Gastrocnemius medialis (tissue), 4 donors: Measurements from ENCODE around the gene ZBTB16. TPM values are rescaled to one million over a fixed set of nuclear protein-coding genes. Genes with fewer than 3 reads are reported as not detected.

Source experiments
- ATAC-seq, 2 donors: fragments of 150-250 bp; one replicate each; pipeline ENCODE4 v1.9.1; 2016
- DNase-seq, 2 donors: peaks; one replicate each; pipeline ENCODE4 v3.0.0-alpha.2; 2019
- H3K27ac ChIP-seq, 4 donors: fragments of 200-600 bp; sonication (generic); 1 replicate in 1 of 4; 2 replicates in 3 of 4; pipeline ENCODE4 v1.5.1; 2016 to 2018; ENCODE audit warnings: mild to moderate bottlenecking in 2 of 4, moderate library complexity in 1 of 4
- H3K27me3 ChIP-seq, 3 donors: fragments of 200-600 bp; sonication (generic) in 2 of 3; 1 replicate in 1 of 3; 2 replicates in 2 of 3; pipeline versions ENCODE4 v1.5.1 to v1.6.0; 2016 to 2019; ENCODE audit warnings: mild to moderate bottlenecking in 1 of 3, moderate library complexity in 1 of 3
- H3K36me3 ChIP-seq, 2 donors: fragments of 200-600 bp; sonication (generic) in 1 of 2; one replicate each; pipeline ENCODE4 v1.5.1; 2017 to 2018
- H3K4me1 ChIP-seq, 2 donors: fragments of 200-600 bp; sonication (generic) in 1 of 2; one replicate each; pipeline ENCODE4 v1.5.1; 2016 to 2017; ENCODE audit warnings: mild to moderate bottlenecking in 2 of 2
- H3K4me3 ChIP-seq, 4 donors: fragments of 200-600 bp; sonication (generic) in 3 of 4; 1 replicate in 1 of 4; 2 replicates in 3 of 4; pipeline ENCODE4 v1.5.1; 2016 to 2019; ENCODE audit warnings: mild to moderate bottlenecking in 2 of 4
- H3K9me3 ChIP-seq, 3 donors: fragments of 200-600 bp; sonication (generic) in 2 of 3; 1 replicate in 1 of 3; 2 replicates in 2 of 3; pipeline ENCODE4 v1.5.1; 2016 to 2019
- POLR2A ChIP-seq, 2 donors: fragments of 450-650 bp; IDR thresholded peaks; one replicate each; pipeline ENCODE4 v1.6.1; 2017; ENCODE audit warnings: antibody characterized with exemption in 2 of 2, mild to moderate bottlenecking in 2 of 2, moderate library complexity in 2 of 2
- in situ Hi-C, 4 donors: fragments of 200-750 bp; cut with MboI; loops; one replicate each; pipeline versions ENCODE4 v1.15.0 to v1.8.0; 2017; ENCODE audit warnings: low sequenced_read_pairs in 4 of 4
- intact Hi-C: fragments of 100-400 bp; cut with DNase I; formaldehyde crosslinking; loops from one replicate; pipeline ENCODE4 v1.15.1; 2023; ENCODE audit warnings: low total_unique reads
- total RNA-seq, 4 donors: library from RNA; depleted of rRNA; stranded (reverse); fragments of >200 nt; gene quantifications; one replicate each; pipeline versions ENCODE4 v1.1.0 to v1.2.3, GENCODE V29; 2016
- TF ChIP-seq, protein P1 (sequence below), 5 experiments: fragments of 450-650 bp in 3 of 5; fragments of 200-600 bp in 2 of 5; sonication (generic) in 2 of 5; IDR thresholded peaks in 4 of 5; conservative IDR thresholded peaks in 1 of 5; 1 replicate in 4 of 5; 2 replicates in 1 of 5; pipeline ENCODE4 v1.5.1; 2016 to 2019; ENCODE audit warnings: antibody characterized with exemption in 5 of 5, mild to moderate bottlenecking in 3 of 5, moderate library complexity in 3 of 5

The ZBTB16 gene
- total RNA-seq, 4 donors from 2014 or later: 156 to 250 (median 196) TPM

DNA sequence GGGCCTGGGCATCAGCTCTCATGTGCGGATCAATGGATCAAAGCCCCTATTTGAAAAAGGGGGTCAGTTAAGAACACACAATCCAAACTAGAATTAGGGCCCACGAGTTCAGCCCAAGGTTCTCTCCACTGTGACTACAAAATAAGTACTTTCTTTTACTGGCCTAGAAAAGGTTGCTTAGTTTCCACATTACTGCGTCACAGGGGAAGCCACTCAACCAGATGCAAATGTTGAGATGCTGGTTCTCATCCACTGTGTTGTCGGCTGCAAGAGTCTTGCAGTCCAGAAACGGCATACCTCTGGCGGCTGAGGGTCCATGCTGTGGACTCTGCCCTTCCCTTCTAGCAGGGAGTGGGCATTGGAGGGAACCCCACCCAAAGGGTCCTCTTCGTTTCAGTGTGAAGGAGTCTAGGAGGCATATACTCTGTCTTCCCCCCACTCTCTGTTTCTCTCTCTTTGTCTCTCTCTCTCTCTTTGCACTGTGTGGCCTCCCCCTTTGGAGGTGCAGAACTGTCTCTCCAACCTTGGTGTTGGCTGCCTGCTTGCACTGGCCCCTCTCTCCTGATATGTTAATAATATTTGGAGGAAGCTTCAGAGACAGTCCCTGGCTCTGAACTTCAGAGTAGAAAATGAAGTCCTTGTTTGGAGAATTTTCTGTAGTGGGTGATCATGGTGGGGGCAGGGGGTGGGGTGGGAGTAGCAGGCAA lies 137.6 kb downstream of the ZBTB16 start:
- H3K4me1 ChIP-seq: peaks cover 95 to 97% of the 10 kb centered on the region in 2 donors
- no peaks in the 10 kb centered on the region for H3K27me3 ChIP-seq
- ATAC-seq (peak in 1 of 2 donors; percentile 0), DNase-seq (no peak)
- in situ Hi-C loops: loop anchor here in 1 of 4 donors (5.0 kb wide), 1 partner anchor 35 kb away; no protein-coding TSS in a partner anchor
- intact Hi-C loops: loop anchor here (5.0 kb wide), 1 partner anchor 35 kb away; no protein-coding TSS in a partner anchor
- peaks cover 0 to 4% of the 10 kb centered on the region in 2 donors for H3K36me3 ChIP-seq
- H3K4me3 ChIP-seq: peak overlapping the region in 2 of 4 donors; percentile 1
- no peaks in the 10 kb centered on the region for H3K9me3 ChIP-seq
- no peak for TF ChIP-seq POLR2A (IDR thresholded peaks at IDR 0.05)
- TF ChIP-seq, protein P1, sequence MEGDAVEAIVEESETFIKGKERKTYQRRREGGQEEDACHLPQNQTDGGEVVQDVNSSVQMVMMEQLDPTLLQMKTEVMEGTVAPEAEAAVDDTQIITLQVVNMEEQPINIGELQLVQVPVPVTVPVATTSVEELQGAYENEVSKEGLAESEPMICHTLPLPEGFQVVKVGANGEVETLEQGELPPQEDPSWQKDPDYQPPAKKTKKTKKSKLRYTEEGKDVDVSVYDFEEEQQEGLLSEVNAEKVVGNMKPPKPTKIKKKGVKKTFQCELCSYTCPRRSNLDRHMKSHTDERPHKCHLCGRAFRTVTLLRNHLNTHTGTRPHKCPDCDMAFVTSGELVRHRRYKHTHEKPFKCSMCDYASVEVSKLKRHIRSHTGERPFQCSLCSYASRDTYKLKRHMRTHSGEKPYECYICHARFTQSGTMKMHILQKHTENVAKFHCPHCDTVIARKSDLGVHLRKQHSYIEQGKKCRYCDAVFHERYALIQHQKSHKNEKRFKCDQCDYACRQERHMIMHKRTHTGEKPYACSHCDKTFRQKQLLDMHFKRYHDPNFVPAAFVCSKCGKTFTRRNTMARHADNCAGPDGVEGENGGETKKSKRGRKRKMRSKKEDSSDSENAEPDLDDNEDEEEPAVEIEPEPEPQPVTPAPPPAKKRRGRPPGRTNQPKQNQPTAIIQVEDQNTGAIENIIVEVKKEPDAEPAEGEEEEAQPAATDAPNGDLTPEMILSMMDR (IDR thresholded peaks at IDR 0.05 in 4 of 5, conservative IDR thresholded peaks at IDR 0.05 in 1 of 5): no peak
- H3K27ac ChIP-seq: peak overlapping the region; percentile 90 to 99 (median 96)

GRCh38 chr11:114197799-114198500 lies 138.4 kb downstream of the ZBTB16 start:
- ATAC-seq (peak; percentile 65 to 68), DNase-seq (peak; percentile 91 to 96)
- H3K27ac ChIP-seq: peak overlapping the region; percentile 90 to 99 (median 96)
- intact Hi-C loops: loop anchor here (2.0 to 5.0 kb wide), 3 partner anchors 36 to 139 kb away; partner anchors contain the start of gene ZBTB16
- H3K4me3 ChIP-seq: peak overlapping the region in 2 of 4 donors; percentile 11 to 23
- H3K36me3 ChIP-seq: no peaks in the 10 kb centered on the region
- peaks cover 95 to 98% of the 10 kb centered on the region in 2 donors for H3K4me1 ChIP-seq
- TF ChIP-seq, protein P1 (IDR thresholded peaks at IDR 0.05 in 4 of 5, conservative IDR thresholded peaks at IDR 0.05 in 1 of 5): no peak
- peak; percentile 80 to 96 for TF ChIP-seq POLR2A (IDR thresholded peaks at IDR 0.05)
- H3K27me3 ChIP-seq: no peaks in the 10 kb centered on the region
- no peaks in the 10 kb centered on the region for H3K9me3 ChIP-seq
- in situ Hi-C loops: loop anchor here in 1 of 4 donors (5.0 kb wide), 1 partner anchor 36 kb away; no protein-coding TSS in a partner anchor

GRCh38 chr11:114199051-114199450 lies 139.5 kb downstream of the ZBTB16 start:
- H3K27me3 ChIP-seq: no peaks in the 10 kb centered on the region
- H3K4me1 ChIP-seq: peaks cover 89 to 94% of the 10 kb centered on the region in 2 donors
- peak overlapping the region; percentile 90 to 99 (median 96) for H3K27ac ChIP-seq
- ATAC-seq: no peak
- in situ Hi-C loops (loop anchor here in 1 of 4 donors (5.0 kb wide), 1 partner anchor 37 kb away; no protein-coding TSS in a partner anchor), intact Hi-C loops (loop anchor here (2.0 to 5.0 kb wide), 3 partner anchors 37 to 140 kb away; partner anchors contain the start of gene ZBTB16)
- peaks cover 0 to 2% of the 10 kb centered on the region in 2 donors for H3K36me3 ChIP-seq
- no peak for DNase-seq
- no peaks in the 10 kb centered on the region for H3K9me3 ChIP-seq
- TF ChIP-seq, protein P1 (IDR thresholded peaks at IDR 0.05 in 4 of 5, conservative IDR thresholded peaks at IDR 0.05 in 1 of 5): no peak
- TF ChIP-seq POLR2A (IDR thresholded peaks at IDR 0.05): no peak
- H3K4me3 ChIP-seq: peak overlapping the region in 2 of 4 donors; percentile 23 to 32

DNA sequence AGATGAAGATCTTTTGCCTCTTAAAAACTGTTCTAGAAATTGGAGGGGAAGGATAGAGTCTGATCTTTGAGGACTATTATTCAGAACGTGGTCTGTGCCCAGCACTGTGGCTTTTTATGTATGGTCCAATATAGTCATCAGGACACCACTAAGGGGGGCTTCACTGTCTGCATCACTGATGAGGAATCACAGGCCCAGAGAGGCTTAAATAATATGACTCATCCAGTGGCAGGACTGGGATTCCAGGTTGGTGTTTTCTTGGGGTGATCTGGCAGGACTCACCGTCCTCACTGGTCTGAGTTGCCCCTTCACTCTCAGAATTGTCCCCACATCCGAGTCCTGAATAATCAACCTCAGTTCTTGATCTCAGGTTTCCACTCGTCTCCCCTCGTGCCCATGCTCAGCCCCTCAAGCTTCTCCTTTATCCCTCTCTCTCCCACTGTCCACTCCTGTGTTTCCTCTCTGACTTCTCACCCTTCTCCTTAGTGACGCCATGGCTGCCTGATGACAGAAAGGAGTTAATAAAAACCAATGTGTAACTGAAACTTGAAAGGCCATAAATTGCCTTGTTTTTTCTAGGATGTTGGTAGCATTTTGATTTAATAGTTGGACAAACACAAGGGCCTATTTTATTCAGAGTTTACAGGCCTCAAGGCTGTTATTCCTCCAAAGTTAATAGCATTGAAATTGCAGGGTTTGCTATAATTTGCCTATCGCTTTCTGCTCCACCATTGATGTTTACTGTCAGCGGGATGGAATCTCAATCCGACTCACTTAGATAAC lies 141.0 kb downstream of the ZBTB16 start:
- TF ChIP-seq, protein P1 (IDR thresholded peaks at IDR 0.05 in 4 of 5, conservative IDR thresholded peaks at IDR 0.05 in 1 of 5): no peak
- no peak for TF ChIP-seq POLR2A (IDR thresholded peaks at IDR 0.05)
- intact Hi-C loops (no loop called here), in situ Hi-C loops (no loop called here)
- H3K36me3 ChIP-seq: peaks cover 0 to 14% of the 10 kb centered on the region in 2 donors
- no peaks in the 10 kb centered on the region for H3K9me3 ChIP-seq
- H3K27me3 ChIP-seq: no peaks in the 10 kb centered on the region
- no peak overlapping the region for H3K4me3 ChIP-seq
- DNase-seq (no peak), ATAC-seq (no peak)
- H3K4me1 ChIP-seq: peaks cover 88% of the 10 kb centered on the region in 2 donors
- peak overlapping the region; percentile 90 to 99 (median 96) for H3K27ac ChIP-seq
